SK-N-SH (cell line): Measurements from ENCODE around the gene IMPDH1.

Experiments used
- CHD2 ChIP-seq: fragments of 150-350 bp; IDR thresholded peaks from 2 replicates; pipeline ENCODE4 v1.6.1; 2018; ENCODE audit warnings: low read length; ENCODE audit not compliant: partially characterized antibody
- CTCF ChIP-seq: fragments of 200-600 bp; sonication (generic); IDR thresholded peaks from 2 replicates; pipeline ENCODE4 v1.6.1; 2017; ENCODE audit warnings: antibody characterized with exemption, mild to moderate bottlenecking, moderate library complexity
- EP300 ChIP-seq, 2 experiments: IDR thresholded peaks; 2 replicates each; pipeline versions ENCODE4 v1.4.0 to v1.6.1; 2012; ENCODE audit warnings: borderline replicate concordance in 1 of 2, low read depth in 1 of 2, low read length in 1 of 2
- EZH2phosphoT487 ChIP-seq: fragments of 200-600 bp; sonication (generic); IDR thresholded peaks from 2 replicates; pipeline ENCODE4 v1.6.1; 2017; ENCODE audit warnings: low read depth, mixed run types, mild to moderate bottlenecking, antibody characterized with exemption, moderate library complexity, borderline replicate concordance
- JUND ChIP-seq: IDR thresholded peaks from 2 replicates; pipeline ENCODE4 v1.4.0; 2012
- MAX ChIP-seq: IDR thresholded peaks from 2 replicates; pipeline ENCODE4 v1.4.0; 2012; ENCODE audit warnings: low read depth
- MXI1 ChIP-seq: IDR thresholded peaks from 2 replicates; pipeline ENCODE4 v1.6.1; 2012; ENCODE audit warnings: mild to moderate bottlenecking, low read depth, low read length, improper control_type of control experiment
- NFIC ChIP-seq: IDR thresholded peaks from 2 replicates; pipeline ENCODE4 v1.4.0; 2012; ENCODE audit warnings: borderline replicate concordance
- NRF1 ChIP-seq: IDR thresholded peaks from 2 replicates; pipeline ENCODE4 v1.6.1; 2012; ENCODE audit warnings: low read depth, mild to moderate bottlenecking, low read length
- RAD21 ChIP-seq: IDR thresholded peaks from 2 replicates; pipeline ENCODE4 v1.6.1; 2012; ENCODE audit warnings: mild to moderate bottlenecking, low read length
- SIN3A ChIP-seq: IDR thresholded peaks from 2 replicates; pipeline ENCODE4 v1.6.1; 2012; ENCODE audit warnings: low read depth, mild to moderate bottlenecking, low read length, moderate library complexity, borderline replicate concordance
- TAF1 ChIP-seq: IDR thresholded peaks from 2 replicates; pipeline ENCODE4 v1.6.1; 2012; ENCODE audit warnings: low read depth, mild to moderate bottlenecking, low read length, moderate library complexity, borderline replicate concordance
- USF2 ChIP-seq: fragments of 150-350 bp; IDR thresholded peaks from 2 replicates; pipeline ENCODE4 v1.6.1; 2017; ENCODE audit warnings: antibody characterized with exemption, low read length, low read depth, borderline replicate concordance
- YY1 ChIP-seq: IDR thresholded peaks from 2 replicates; pipeline ENCODE4 v1.4.0; 2012; ENCODE audit warnings: low read depth, mild to moderate bottlenecking

GRCh38 chr7:128424686-128425275 lies 15.0 kb upstream of the IMPDH1 start:
- TF ChIP-seq CTCF (no peak), EP300 (IDR thresholded peaks at IDR 0.05; ENCODE audit: borderline replicate concordance in 1 of 2, low read depth in 1 of 2, low read length in 1 of 2) (no peak), JUND (no peak), TAF1 (no peak), CHD2 (no peak), RAD21 (no peak), SIN3A (no peak), MXI1 (no peak), USF2 (no peak), NRF1 (no peak), NFIC (no peak), YY1 (no peak), MAX (no peak), EZH2phosphoT487 (no peak)
